ENCODE data around the gene HID1.

HID1 gene

DNA sequence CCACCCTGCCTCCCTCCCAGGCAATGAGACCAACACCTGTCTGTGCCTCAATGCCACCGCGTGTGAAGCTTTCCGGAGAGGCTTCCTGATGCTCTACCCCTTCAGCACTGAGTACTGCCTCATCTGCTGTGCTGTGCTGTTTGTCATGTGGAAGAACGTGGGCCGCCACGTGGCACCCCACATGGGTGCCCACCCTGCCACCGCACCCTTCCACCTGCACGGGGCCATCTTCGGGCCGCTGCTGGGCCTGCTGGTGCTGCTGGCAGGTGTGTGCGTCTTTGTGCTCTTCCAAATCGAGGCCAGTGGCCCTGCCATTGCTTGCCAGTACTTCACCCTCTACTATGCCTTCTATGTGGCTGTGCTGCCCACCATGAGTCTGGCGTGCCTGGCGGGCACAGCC lies 25.9 kb downstream of the HID1 start:
- no peak for DNase-seq

DNA sequence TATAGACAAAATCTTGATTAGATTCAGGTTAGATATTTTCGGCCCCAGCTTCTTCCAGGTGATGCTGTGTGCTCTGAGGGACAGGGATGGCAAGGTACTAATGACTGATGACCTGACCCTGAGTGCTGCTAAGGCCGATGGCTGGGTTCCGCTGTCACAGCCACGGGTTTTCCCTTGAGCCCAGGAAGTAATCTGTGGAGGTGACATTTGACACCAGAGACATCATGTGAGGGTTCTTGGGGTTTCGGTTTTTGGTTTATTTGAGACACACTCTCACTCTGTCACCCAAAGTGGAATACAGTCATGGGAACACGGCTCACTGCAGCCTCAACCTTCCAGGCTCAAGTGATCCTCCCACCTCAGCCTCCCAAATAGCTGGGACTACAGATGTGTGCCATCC lies 27.0 kb downstream of the HID1 start:
- DNase-seq: peak; percentile 13

GRCh38 chr17:74943808-74944522 lies 28.6 kb downstream of the HID1 start:
- DNase-seq: no peak

DNA sequence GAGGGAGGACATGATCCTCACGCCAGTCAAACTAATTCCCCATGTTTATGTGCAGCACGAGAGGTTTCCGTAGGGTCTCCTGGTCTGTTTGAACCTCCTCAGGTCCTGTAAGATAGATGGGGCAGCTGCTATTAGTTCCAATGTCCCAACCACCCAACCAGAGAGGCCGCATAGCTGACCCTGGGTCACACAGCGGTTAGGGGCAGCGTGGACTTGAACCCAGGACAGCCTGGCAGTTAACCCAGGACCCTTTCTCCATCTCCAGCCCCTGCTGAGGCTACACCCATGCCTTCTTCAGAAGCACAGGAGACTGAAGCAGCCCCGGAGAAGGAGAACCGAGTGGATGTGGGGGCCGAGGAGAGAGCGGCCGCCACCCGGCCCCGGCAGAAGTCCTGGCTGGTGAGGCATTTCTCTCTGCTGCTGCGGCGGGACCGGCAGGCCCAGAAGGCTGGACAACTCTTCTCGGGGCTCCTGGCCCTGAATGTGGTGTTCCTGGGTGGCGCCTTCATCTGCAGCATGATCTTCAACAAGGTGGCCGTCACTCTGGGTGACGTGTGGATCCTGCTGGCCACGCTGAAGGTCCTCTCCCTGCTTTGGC lies 31.3 kb downstream of the HID1 start:
- DNase-seq: no peak

- no peak for DNase-seq
Observed at GRCh38 chr17:74939534-74939933, 33.0 kb downstream of the HID1 start.

DNA sequence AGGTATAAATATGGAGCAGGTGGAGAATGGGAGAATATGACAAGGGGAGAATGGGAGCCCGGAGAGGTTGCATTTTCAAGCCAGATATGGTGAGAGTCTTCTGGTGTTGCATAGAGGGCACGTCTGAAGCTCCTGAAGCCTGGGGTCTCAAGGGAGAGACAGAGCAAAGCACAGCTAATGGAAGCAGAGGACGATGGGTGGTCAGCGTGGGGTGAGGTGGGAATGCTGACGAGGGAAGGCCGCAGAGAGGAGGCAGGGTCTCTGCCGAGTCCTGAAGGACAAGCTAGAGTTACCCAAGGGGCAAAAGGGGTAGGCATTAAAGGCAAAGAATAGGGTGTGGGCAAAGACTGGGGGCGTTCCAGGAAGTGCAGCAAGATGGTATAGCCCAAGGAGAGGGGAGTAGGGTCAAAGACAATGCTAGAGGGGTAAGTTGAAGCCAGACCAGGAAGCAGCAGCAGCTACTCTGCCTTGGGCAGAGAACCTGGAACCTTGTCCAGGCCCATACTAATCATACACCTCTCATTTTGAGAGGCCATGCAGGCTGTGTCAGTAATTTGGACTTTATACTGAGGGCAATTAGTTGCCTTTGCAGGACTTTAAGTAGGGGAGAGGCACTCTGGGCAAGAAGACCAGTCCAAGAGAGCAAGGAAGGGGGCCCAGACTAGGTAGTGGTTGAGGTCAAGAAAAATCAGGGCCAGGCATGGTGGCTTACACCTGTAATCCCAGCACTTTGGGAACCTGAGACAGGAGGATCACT lies 34.2 kb downstream of the HID1 start:
- DNase-seq: no peak

DNA sequence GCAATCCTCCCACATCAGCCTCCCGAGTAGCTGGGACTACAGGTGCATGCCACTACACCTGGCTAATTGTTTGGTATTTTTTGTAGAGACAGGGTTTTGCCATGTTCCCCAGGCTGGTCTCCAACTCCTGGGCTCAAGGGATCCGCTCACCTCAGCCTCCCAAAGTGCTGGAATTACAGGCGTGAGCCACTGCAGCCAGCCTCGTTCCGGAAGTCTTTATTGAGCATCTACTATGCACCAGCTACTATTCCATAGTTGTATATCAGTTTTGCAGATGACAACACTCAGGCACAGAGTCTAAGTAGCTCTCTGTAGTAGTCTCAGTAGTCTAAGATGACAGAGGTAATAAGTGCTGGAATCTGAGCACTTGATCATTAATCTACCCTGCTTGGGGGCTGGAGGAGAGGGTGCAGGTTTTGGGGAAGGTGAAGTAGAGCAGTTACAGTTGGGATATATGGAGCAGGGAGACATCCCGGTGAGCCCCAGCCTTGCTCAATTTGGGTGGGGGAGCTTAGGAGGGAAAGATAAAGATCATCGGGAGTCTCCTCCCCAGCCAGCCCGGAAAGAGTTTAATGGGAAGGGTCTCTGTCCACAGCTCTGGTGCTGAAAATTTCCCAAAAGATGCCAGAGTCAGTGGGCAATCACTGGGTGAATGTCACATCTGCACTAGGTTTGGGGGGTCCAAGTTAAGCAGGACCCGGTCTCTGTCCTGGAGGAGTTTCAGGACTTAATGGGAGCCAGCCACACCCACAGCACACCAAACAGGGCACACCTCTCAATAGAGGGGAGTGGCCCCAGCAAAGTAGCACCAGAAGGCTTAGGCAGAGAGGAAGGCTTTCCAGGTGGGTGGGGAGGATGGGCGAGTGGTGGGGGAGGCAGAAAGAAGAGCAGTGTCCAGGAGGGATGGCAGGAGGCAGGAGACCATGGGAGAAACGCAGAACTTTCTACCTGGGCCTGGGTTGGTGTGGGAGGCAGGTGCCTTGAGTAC lies 35.2 kb downstream of the HID1 start:
- no peak for DNase-seq

- DNase-seq: no peak
Observed at GRCh38 chr17:74936470-74936799, 36.1 kb downstream of the HID1 start.

GRCh38 chr17:74935585-74936469 lies 36.7 kb downstream of the HID1 start, which contains the start of gene OTOP3:
Gene OTOP3, plus strand, starts transcription at chr17:74935898. Its CDS starts 24 bp downstream, at chr17:74935922.
- no peak for DNase-seq

DNA sequence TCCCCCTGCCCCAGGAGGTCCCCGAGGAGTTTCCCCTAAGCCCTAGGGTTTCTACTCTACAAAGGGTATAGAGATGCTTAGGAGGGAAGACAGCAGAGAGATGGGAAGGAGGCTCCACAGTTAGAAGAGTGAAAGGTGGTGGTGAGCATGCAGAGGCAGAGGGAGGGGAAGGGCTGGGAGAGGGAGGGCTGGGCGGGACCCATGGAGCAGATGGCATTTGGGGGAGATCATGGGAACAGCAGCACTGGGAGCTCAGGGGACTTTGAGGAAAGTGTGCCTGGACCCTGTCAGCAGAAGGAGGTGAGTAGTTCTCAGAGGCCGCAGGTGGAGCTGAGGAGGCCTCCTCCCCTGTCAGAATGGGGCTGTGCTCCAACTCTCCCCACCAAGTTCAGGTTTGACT lies 37.5 kb downstream of the HID1 start:
- no peak for DNase-seq

DNA sequence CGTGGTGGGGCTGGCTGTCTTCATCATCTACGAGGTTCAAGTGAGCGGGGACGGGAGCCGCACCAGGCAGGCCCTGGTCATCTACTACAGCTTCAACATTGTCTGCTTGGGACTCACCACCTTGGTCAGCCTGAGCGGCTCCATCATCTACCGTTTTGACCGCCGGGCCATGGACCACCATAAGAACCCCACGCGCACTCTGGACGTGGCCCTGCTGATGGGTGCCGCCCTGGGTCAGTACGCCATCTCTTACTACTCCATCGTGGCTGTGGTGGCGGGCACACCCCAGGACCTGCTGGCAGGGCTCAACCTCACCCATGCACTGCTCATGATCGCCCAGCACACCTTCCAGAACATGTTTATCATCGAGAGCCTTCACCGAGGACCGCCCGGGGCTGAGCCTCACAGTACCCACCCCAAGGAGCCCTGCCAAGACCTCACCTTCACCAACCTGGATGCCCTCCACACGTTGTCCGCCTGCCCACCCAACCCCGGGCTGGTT lies 42.0 kb downstream of the HID1 start:
- DNase-seq: no peak

DNA sequence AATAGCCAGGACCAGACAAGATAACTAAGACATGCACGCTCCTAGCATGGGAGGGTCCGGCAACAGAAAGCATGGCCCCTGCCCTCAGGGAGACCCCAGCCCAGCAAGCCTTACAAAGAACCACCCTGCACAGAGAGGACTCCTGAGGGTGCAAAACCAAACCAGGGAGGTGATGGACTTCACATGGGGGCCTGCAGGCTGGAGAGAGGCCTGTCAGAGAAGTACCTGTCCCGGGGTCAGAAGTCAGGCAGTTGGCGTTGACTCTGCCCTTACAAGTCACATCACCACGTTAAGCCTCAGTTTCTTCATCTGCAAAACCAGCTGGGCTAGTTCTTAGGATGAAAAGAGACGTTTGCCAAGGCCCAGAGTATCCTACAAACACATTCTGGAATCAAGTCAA lies 43.8 kb downstream of the HID1 start:
- no peak for DNase-seq

- no peak for DNase-seq
Observed at GRCh38 chr17:74925242-74925641, 47.3 kb downstream of the HID1 start.

- peak; percentile 71 for DNase-seq
Observed at GRCh38 chr17:74924250-74924948, 48.2 kb downstream of the HID1 start, which contains the start of gene OTOP2. Gene OTOP2, plus strand, starts transcription at chr17:74924273. Its CDS starts 360 bp downstream, at chr17:74924633.

DNA sequence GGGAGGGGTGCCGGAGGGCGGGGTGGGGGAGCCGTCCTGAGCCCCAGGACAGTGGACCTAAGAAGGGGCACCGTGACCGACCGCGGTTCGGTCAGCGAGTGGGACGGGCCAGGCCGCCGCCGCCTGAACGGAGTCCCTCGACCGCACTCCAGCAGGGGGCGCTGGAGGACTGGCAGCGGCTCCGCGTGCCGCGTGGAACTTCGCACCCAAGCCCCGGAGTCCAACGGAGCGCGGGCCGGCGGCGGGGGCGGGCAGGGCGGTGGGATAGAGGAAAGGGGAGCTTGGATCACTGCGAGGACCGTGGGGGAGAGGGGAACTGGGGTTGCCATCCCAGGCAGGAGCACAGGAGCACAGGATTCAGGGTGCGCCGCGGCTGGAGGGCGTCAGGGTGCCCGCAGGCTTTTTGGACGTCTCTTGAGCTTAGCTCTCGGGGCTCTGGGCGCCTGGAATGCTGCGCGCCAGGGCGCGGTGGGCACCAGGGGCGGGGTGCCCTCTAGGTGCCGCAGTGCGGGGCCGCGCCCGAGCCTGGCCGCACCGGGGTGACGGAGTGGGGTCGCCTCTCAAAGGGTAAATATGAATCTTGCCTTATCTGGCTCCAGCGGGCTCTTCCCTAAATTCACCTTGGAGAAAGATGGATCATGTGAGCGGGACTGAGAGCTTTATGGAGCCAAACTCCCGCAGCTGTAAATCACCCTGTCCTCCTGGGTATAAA lies 48.9 kb downstream of the HID1 start:
- DNase-seq: peak; percentile 28

DNA sequence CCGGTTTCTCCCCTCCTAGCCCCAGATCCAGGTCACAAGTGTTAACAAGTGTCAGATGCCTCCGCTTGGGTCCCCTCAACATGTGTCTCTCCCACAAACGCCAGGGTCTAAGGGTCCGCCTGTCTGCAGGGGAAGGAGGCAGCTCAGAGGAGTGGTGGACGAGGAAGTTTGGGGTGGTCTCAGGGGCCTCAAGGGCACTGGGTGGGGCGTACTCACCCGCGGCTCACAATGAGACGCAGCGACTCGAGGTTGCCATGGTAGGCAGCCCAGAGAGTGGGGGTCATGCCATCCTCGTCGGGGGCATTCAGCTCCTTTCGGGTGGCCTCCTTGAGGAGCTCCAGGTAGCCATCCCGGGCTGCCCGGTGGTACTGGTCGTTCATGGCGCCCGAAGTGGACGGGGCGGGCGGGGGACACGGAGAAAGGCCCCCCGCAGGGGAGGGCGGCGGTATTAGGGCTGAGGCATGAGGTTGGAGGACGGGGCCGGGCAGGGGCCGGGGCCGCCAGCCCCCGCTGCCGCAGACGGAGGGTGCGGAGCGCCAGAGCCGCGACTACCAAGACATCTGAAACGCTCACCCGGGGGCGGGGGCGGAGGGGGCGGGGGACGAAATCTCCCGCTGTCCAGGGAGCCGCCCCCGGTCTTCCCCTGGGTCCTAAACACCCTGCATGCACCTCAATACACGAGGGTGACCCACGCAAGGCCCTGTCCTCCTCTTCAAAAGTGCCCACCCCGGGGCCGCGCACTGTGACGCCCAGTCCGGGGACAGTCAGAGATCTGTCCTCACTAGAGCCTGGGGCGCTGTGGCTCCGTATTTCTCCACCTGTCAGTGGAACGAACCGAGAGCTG lies 49.6 kb downstream of the HID1 start, which contains the start of gene USH1G:
TSS of gene USH1G (minus strand) at position 562 of the 844 bp plus-strand sequence. CDS start at position 380, 182 bp downstream.
- DNase-seq: no peak

- DNase-seq: no peak
Observed at GRCh38 chr17:74922172-74922571, 50.4 kb downstream of the HID1 start.

DNA sequence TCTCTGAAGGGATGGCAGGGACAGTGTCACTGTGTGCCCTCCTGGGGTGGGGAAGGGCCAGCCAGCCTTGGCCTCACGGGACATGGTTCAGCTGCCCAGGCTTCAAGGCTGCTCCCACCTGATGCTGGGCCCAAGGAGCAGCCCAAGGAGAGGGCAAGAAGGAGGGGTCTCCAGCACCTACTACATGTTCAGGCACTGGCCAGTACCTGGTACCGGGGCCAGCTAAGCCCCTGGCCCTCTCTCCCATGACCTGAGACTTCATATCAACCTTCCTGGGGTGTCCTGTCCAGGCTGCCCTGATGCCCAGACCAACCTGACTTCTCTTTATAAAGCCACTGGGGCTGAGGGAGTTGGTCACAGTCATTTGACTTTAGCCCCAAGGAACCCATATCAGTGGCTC lies 50.8 kb downstream of the HID1 start:
- no peak for DNase-seq

Data from MV-4-11 (cell line).